ENCODE measurements around the gene AP1AR.
"Not testable (repeated sequence)": the region's sequence is repeated elsewhere in the genome, so short reads cannot be mapped to it uniquely, and the experiment has no call there.

The AP1AR gene

DNA sequence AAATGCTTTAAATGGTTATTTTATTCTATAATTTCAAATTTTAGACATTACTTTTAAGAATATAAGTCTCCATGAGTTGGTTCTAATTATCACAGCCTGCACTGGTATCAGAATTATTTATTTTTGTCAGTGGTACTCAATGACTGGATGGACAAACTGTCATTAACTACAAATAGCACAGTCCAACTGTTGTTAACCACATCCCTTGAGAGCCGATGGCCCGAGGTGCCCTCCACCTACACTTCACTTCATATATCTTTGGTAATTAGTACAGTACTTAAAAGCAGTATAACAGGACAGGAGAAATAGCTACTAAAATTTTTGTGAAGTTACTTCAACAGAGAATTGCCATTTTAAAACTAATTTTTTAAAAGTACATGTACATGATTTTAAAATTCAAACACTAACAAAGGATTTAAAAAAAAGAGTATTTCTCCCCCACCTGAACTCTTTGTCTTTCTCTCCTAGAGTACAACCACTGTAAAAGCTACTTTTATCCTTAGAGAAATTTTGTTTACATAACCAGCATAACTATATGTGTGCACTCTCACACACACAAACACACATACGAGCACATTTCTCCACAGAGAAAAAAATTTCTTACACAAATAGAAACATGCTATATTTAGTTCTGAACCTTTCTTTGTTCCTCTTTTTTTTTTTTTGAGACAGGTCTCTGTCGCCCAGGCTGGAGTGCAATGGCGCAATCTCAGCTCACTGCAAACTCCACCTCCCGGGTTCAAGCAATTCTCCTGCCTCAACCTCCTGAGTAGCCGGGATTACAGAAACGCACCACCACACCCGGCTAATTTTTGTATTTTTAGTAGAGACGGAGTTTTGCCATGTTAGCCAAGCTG, 47.7 kb downstream of the AP1AR start:
- no peak for DNase-seq

DNA sequence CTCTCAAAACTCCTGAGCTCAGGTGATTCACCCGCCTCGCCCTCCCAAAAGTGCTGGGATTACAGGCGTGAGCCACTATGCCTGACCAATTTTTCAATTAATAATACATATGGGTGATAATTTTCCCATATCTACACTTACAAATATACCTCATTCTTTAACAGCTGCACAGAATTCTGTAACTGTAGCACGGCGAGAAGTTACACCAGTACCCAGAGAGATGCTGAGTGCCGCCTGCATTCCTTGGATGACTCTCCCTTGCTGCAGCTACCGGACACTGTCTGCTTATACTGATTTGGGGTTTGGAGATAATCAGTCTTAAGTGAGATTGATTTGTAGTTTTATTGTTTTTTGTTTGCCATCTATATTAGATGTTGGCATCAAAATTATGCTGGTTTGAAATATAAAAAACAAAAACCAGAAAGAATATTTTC, 48.3 kb downstream of the AP1AR start:
- no peak for DNase-seq

DNA sequence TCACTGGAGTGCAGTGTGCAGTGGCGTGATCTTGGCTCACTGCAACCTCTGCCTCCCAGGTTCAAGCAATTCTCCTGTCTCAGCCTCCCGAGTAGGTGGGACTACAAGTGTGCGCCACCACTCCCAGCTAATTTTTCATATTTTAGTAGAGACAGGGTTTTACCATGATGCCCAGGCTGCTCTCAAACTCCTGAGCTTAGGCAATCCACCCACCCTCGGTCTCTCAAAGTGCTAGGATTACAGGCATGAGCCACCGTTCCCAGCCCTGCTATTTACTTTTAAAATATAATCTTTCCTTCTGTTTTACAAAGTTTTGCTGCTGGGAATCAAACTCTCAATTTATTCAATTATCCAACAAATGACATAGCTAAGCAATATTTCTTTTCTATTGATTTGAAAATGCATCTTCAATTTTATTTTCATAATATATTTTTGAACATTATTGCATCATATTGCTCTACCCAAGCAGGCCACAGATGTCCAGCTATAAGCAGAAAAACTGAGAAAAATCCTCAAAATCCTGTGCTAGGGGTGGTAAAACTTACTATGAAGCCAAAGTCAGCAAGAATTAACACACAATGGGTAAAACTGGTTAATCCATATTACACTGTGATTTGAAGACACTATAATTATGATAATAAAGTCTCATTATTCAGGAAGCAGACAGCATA, 48.9 kb downstream of the AP1AR start:
- DNase-seq: no peak

DNA sequence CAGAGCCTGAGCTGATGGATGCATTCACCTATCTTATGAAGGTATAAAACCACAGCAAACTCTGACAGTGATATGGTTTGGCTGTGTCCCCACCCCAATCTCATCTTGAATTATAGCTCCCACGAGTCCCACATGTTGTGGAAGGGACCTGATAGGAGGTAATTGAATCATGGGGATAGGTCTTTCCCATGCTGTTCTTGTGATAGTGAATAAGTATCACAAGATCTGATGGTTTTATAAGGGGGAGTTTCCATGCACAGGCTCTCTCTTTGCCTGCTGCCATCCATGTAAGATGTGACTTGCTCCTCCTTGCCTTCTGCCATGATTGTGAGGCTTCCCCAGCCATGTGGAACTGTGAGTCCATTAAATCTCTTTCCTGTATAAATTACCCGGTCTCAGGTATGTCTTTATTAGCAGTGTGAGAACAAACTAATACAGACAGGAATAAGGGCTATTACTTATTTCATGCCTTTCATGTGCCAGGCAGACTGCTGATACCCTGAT, 50.4 kb downstream of the AP1AR start:
- DNase-seq: not testable (repeated sequence)

DNA sequence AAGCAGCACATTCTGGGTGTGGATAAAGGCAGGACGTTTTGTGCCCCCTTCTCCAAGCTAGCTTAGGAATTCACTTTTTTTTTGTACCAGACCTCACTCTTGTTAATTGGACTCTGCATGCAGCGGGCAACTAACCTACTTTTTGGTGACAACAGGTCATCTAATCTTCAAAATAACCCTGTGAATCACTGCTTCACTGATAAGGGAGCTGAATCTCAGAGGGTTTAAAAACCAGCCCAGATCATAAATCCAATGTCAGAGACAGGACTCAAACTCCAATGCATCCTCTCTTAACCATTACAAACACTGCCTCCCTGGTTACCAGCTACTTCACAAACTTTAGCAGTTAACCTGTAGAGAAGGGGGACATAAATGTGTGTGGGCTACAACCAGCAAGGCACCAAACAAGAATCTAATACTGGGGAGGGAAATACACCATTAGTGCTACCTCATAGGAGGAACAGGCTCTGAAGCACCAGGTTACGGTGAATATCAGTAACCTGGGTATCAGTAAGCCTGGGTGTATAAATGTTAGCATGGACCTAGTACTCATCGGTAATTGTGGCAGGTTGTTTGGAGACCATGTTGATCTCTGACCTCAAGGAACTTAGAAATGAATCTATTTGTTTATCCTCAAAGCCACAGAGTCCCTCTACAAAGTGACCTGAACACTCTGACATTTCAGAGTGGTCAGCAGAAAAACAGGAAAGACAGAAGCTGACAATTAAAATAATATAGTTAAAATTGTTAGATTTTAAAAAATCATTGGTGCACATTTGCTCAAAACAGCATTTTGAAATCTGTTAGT, 51.5 kb downstream of the AP1AR start:
- no peak for DNase-seq

DNA sequence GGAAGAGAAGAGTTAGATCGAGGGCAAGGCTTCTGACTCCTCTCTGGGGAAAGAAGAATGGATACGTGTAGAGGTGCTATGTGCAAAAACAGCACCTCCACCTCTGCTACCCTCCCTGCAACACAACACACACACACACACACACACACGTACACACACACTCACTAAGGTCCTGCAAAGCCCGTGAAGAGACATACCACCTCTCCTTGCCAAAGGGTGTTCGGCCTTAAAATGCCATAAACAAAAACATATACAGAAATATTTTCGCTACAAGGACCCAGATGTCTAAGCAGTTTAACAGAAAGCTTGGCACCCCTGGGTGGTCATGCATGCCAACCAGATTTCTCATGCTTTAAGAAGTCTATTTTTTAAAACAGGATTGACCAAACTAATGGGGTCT, 52.6 kb downstream of the AP1AR start:
- DNase-seq: no peak

DNA sequence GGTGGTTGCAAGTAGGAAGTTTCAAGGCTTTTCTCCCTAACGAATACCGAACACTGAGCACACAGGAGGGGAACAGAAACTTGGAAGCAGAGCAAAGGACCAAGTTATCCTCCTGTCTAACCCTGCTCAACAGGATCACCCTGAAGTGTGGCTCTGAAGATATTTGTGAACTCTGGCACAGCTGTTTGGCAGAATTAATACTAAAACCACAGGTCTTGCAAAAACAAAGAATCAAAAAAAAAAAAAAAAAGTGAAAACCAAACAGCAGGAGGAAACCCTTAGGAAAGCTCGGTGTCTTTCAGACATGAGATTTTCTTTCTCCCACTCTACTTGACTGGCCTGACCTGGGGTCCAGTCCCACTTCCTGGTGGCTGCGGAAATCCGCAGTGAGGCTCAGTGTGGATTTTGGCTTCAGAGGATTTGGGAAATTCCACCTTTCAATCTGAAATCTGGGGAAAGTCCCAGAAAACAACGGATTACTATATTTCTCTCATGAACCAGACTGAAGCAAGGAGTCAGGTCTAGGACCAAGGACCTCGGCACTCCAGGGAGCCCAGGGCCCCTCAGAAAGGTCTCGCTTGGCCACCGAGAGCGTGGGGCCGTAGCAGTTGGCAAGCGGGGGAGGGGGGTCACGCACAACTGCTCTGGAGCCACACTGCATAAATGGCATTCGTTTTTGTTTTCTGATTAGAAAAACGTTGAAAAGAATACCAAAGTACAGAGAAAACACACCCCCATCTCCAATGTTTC, 53.2 kb downstream of the AP1AR start:
- DNase-seq: no peak

DNA sequence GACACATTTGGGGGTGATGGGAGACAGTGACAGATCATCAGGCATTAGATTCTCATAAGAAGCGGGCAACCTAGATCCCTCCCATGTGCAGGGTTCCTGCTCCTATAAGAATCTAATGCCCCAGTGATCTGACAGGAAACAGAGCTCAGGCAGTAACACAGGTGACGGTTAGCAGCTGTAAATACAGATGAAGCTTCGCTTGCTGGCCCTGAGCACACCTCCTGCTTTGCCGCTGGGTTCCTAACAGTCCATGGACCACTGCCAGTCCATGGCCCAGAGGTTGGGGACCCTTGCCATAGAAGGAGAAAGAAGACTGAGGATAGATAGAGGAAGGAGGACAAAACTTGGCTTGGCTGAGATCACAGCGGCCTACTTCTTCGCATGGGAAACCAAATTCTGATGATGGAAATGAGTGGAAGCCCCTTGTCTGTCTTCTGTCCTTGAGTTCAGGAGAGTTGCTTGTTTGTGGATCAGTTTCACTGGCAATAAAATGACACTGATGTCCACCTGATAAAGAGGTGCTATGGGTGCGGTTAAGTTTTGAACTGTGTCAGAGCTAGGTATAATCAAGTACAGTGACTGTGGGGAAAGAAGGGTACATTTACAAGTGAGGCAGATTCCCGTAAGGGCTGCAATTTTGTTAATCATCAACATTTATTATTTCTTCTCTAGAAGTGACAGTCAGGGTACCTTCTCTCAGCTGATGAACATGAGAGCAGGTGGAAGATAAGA, 55.8 kb downstream of the AP1AR start:
- DNase-seq: no peak

DNA sequence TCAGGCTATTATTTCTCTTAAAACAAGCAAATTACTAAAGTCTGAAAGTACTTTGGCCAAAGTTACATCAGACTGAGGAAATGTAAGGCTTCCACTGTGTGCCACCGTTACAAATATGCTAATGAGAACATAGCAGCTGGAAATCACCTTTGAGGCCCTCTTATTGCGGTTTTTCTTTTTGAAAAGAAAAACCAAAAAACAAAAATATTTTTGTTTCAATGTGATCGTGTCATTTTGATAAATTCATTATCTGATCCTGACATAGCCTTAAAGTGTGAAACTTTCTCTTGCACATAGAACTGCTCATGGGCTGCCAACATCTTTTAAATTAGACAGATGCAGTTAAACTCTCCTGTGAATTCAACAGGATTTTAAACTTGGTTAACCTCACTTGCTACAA, 56.9 kb downstream of the AP1AR start:
- DNase-seq: peak; percentile 44

DNA sequence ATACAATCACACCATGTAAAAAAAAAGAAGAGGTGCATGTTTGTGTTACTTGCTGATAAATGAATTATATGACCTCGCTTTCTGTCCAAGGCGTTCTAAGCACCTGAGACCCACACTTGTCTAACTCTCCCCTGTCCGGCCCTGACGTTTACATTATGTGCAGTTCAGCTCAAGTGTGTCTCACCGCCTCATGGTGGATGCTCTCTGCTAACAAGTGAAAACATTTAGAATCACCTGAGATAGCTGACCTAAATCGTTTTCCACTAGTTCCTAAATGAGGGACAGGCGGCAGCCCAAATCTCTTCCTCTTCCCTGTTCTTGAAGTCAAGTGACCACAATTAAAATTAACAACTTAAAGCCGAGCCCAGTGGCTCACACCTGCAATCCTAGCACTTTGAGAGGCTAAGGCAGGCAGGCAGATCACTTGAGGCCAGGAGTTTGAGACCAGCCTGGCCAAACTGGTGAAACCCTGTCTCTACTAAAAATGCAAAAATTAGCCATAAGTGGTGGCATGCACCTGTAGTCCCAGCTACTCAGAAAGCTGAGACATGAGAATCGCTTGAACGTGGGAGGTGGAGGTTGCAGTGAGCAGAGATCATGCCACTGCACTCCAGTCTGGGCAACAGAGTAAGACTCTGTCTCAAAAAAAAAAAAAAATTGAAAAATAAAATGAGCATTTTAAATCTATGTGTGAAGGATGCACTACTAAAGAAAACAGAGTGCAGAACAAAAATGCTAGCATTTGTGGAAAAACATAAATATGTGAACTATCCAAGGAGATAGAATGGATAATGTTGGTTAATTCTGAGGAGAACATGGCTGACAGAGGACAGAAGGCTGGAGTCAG, 58.0 kb downstream of the AP1AR start:
- DNase-seq: no peak

DNA sequence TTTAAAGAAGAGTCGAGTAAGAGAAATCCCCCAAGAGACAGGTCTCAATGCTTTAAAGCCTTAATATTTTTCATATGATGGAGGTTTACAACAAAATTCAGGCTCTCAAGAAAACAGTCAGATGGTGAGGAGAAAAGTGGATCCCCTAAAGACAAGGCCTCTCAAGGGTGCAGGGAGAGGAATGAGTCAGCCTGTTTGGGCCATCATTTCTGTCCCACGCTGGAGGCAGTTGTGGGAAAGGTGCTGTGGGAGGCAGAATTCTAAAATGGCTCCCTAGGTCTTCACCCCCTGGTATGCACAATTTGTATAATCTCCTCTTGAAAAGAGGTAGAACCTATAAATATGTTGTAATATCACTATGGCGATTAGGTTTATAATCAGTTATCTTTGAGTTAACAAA, 58.8 kb downstream of the AP1AR start:
- peak; percentile 34 for DNase-seq

DNA sequence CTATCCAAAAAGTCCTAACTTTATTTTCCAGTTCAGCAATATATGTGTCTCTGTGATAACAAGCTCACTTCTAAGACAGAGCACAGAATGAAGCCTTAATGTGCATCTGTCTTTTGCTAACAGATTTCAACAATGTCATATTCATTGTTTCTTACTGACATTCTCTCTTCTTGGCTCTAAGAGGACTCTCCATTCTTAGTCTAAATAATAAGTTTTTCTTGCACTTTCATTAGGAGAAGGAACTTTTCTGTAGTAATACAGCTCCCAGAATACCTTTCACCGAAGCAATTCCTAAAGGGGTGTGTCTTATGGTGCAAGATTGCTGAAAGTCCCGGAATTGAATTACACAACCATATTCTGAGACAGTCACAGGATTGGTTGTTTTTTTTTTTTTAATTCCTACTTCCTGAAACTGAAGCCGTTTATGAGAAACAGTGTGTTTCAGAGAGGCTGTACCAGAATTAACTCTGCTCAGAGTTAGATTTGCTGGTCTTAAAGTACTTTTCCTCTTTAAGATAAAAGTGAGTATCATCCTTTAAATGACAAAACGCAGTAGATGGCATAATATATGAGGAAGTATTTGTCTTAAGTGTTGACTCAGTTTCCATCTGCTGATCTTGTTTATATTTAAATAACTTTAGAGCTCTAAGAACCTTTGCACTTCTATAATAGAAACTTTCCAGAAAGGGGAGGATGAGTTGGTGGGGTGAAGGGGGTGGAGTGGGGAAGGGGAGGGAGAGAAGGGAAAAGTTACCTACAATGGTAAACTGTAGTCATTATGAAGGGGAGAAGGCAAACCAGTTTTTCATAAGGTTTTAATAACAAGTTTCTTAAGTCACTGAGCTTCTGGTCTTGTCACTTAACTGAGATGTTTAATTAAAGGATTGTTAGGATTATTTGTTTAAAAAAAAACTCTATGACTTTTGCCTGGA, 65.6 kb downstream of the AP1AR start, which contains the start of gene ALPK1:
Gene ALPK1, plus strand, starts transcription at position 421 of the 932 bp plus-strand sequence.
- DNase-seq: no peak

DNA sequence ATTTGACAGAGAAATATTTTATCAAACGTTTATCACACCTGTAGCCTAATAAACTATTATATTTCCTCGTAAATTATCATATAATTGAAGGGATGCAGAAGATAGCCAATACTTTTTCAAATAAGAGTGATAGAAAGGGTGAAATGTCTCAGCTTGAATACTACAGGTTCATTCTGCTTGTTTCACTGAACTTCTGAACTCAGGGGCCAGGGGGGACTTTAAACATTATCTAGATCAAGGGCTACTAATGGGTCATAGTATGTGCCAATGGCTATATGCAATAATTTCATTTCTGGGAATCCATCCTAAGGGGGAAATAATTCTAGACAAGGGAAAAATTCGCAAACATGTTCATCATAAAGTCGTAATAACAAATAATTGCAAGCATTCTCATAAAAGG, 68.1 kb downstream of the AP1AR start:
- no peak for DNase-seq

DNA sequence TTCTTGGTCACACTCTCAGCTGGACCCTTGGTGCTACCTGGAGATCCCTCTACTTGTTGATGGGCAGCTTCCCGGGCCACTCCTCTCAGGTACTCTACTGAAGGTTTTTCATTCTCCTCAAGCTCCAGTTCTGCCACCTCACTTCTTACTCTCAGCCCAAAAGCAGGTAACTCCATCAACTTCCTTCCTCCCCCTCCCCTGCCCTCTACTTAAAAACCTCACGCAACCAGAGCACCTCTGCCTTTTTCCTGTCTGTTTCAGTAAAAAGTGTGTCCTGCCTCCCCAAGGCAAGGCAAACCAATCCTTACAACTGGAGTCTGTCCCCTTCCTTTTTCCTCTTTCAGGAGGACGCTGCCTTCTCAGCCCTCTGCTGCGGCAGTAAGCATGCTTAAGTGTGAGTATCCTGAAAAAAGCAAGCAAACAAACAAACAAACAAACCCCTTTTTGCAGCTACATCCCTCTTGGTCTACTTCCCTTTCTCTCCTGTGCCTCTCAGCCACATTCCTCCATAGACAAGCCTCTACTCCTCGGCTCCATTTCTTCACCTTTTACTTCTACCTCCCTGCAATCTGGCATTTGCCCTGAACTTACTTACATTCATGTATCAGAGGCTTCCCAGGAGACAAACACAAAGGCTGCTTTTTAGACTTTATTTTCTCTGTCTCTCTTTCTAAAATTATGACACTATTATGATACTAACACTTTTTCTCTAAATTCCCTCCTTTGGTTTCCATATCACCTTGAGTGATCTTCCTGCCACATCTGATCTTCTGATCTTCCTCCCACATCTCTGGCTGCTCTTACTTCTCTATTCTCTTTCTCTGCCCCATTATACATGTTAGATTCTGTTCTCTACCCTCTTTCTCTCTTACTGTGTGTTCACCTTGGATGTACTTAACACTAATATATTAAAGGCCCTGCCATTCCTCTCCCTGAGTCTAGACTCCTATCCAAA, 71.0 kb downstream of the AP1AR start:
- DNase-seq: no peak

DNA sequence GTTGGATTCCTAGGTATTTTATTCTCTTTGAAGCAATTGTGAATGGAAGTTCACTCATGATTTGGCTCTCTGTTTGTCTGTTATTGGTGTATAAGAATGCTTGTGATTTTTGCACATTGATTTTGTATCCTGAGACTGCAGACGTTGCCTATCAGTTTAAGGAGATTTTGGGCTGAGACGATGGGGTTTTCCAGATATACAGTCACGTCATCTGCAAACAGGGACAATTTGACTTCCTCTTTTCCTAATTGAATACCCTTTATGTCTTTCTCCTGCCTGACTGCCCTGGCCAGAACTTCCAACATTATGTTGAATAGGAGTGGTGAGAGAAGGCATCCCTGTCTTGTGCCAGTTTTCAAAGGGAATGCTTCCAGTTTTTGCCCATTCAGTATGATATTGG, 73.9 kb downstream of the AP1AR start:
- DNase-seq: not testable (repeated sequence)

DNA sequence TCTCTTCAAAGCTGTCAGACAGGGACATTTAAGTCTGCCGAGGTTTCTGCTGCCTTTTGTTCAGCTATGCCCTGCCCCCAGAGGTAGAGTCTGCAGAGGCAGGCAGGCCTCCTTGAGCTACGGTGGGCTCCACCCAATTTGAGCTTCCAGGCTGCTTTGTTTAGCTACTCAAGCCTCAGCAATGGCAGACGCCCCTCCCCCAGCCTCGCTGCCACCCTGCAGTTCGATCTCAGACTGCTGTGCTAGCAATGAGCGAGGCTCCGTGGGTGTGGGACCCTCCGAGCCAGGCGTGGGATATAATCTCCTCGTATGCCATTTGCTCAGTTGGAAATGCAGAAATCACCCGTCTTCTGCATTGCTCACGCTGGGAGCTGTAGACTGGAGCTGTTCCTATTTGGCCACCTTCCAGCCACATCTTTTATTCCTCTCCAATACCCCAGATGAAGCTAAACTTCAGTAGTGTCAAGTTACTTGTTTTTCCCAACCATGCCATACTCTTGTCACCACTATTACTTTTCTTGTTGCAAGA, 77.7 kb downstream of the AP1AR start:
- peak; percentile 38 for DNase-seq

DNA sequence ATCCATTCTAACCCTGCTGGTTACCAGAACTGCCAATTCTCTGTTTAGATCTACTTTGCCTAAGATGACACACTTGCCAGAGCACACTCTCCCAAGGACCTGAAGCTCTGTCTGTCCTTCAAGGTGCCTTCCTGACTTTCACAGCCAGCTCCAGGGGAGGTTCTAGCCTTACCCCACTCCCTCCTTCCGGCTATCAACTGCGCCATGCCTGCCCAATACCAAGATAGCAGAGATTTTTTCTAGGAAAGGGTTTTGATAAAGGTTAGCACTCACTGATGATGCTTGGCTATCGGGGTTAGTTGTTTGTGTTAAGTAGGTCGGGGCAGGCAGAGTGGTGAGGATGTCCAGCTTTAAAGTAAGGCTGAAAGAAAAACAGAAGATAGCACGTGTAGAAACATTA, 79.9 kb downstream of the AP1AR start:
- no peak for DNase-seq

DNA sequence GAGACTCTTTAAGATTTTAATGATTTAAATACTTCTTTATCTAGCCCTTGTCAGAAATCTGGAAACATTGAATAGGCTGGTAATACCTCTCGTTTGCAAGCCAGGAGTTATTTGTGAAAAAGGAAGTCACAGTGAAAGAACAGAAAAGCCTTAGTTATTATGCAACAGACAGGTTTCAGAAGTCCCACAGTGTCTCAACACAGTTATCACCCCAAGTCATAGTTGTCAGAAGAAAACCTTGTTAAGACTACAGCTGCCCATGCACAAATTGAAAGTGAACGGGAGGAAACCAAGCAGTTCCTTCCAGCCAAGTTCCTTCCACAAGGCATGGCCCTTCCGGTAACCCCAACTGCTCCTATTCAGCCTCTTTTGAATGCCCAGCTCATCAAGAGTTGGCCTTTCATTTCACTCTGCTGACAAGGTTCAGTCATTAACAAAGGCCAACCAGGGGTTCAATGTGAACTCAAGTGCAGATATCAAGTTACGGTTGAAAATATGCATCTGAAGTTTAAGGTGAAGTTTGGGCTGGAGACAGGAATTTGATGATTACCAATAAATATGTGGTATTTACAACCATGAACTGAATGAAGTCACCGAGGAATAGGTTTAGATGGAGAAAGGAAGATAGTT, 81.1 kb downstream of the AP1AR start:
- no peak for DNase-seq
